HG03457 (cell line): ENCODE data around the gene TFEB.

Experiments used
- ATAC-seq: cut with Tn5 transposase; IDR thresholded peaks from one replicate; pipeline ENCODE4 v1.9.1; 2021; ENCODE audit warnings: moderate number of reproducible peaks; ENCODE audit not compliant: unreplicated experiment

TFEB gene

GRCh38 chr6:41677124-41677921 is 58.1 kb downstream of the TFEB start:
- no peak for ATAC-seq

GRCh38 chr6:41676431-41676830 is 59.0 kb downstream of the TFEB start:
- ATAC-seq = no peak

GRCh38 chr6:41675992-41676391 is 59.4 kb downstream of the TFEB start:
- no peak for ATAC-seq

GRCh38 chr6:41675176-41675775 is 60.1 kb downstream of the TFEB start:
- no peak for ATAC-seq

DNA sequence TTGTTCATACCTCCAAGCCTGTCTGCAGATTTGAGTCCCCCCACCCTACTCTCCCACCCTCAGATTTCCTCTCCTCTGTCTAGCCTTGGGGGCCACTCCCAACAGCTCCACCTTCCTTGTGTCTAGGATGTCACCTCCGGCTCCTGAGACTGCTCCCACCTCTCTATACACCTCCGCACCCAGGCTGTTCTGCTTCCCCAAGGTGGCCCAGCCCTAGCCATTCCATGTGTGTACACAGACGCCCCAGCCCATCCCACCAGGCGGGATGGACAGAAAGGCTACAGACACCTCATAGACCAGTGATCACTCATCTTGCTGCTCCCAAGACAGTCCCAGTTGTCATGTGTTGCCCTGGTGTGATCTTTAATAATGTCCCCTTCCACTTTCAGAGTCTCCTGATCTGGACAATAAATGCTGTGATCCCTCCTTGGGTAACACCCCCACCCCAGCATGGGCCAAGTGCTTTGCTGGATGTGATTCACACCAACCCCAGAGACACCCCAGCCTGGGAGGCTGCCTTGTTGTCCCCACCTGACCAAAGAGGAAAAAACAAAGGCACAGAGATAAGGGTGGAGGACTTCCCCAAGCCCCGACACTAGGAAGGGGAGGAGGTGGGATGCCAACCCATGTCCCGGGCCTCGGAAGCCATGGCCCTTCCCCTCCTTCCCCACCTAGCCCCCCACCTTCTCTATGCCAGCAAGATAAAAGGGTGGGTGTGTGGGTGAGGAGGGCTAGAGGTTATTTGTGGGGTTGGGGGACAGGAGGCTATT is 61.0 kb downstream of the TFEB start:
- ATAC-seq = no peak

DNA sequence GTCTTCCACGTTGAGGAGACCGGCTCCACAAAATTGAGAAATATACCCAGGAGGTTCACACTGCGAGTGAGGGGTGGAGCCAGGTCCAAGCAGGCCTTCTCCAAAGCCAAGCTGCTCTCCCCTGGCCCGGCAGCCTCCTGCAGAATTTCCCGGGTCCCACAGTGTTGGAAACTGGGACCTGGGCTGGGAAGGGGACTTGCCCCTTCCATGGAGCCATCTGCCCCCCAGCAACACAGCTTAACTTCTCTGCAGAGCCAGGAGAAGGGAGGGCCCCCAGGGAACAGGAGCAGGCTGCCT is 61.8 kb downstream of the TFEB start:
- no peak for ATAC-seq

DNA sequence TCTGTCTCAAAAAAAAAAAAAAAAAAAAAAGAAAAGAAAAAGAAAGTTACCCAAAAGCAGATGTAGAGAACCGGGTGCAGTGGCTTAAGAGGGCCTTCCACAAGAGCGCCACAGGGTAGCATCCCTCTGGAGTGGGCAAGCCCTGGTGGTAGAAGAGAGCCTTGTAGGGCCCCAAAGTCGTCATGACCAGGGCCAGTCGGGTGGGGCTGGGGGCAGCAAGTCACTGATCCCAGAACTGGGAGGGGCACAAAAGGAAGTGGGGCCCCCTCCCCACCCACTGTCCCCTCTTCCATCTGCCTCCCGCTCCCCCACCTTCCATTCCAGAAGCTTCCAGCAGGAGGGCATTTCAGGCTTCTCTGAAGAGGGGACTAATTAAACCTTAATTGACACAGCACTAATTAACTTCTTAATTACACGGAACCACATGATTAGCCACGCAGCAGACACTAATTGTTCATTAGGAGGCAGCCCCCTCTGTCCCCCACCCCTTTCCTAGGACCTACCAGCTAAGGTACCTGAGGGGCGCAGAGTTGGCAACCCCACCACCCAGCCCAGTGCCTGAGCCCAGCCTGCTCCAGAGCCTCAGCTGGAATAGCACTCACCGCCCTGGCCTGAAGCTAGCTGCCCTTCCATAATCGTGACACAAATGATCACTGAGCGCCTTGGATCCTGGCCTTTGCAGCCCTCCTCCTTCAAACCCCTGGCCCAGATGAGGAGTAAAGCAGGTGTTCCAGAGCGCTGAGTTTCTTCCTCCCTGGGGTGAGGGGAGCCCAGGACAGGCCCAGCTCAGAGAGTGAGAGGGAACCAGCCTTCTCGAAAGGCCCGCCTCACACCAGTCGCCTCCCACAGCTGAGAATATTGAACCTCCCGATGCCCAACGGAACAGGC is 62.3 kb downstream of the TFEB start:
- no peak for ATAC-seq

- ATAC-seq = no peak
Observed at GRCh38 chr6:41672016-41672415, 63.4 kb downstream of the TFEB start.

GRCh38 chr6:41671376-41671775 is 64.0 kb downstream of the TFEB start:
- no peak for ATAC-seq

DNA sequence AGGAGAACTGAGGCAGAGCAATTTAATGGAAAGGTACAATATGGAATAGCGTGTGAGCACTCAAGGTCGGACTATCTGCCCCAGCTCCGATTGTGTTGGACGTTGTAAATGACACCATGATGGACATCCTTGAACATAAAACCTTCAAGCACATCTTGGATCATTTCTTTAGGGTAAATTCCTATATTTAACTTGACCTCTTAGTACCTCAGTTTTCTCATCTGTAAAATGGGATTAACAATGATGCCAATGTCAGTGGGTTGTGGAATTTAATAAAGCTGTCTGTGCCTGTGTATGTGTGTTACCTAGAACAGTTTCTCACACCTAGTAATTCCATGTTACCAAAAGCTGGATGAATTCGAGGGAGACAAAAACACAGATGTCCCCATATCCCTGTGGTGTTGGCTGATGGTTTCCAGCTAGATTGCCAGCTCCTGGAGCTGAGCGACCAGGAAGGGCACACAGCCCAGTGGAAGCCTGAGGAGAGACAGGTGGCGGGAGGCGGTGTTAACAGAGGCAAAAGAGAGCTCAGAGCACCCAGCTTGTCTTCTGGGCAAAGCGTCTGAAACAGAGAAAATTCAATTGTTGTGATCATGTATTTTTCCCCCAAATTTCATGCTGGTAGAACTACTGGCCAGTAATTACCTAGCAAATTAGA is 64.6 kb downstream of the TFEB start:
- no peak for ATAC-seq

- no peak for ATAC-seq
Observed at GRCh38 chr6:41668968-41669367, 66.4 kb downstream of the TFEB start.

- no peak for ATAC-seq
Observed at GRCh38 chr6:41667195-41667594, 68.2 kb downstream of the TFEB start.

DNA sequence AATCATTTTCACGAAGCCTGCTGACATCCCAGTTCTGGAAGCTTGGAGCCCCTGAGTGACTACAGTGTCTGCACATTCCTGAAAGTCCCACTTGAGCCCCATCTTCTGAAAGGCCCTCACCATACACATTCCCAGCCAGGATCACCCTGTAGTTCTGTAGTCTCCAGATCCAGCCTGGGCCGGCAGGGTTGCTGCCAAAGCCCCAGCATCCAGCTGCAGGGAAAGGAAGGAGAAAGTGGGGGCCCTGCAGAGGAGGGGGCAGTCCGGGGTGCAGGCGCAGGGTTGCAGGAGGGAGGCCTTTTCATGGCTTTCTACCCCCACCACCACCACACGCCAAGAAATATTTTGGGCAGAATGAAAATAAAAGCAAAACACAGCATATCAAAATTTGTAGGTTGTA is 71.1 kb downstream of the TFEB start:
- no peak for ATAC-seq

DNA sequence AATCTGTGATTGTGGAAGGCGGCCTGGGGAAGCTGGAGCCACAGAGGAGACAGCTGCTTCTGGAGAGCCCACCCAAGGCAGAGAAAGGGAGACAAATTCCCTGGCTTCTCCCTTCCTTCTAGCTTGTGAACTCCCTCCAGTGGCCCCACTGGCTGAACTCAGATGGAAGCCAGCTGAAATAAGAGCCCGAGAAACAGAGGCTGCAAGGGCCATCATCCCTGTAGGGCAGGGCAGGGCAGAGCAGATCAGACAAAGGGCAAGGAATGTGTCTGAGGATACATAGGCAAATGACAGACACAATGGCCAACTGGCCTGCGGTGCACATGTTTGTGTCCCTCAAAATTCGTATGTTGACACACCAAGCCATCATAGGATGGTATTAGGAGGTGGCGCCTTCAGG is 71.8 kb downstream of the TFEB start:
- no peak for ATAC-seq

GRCh38 chr6:41659935-41660334 is 75.5 kb downstream of the TFEB start:
- ATAC-seq = no peak

DNA sequence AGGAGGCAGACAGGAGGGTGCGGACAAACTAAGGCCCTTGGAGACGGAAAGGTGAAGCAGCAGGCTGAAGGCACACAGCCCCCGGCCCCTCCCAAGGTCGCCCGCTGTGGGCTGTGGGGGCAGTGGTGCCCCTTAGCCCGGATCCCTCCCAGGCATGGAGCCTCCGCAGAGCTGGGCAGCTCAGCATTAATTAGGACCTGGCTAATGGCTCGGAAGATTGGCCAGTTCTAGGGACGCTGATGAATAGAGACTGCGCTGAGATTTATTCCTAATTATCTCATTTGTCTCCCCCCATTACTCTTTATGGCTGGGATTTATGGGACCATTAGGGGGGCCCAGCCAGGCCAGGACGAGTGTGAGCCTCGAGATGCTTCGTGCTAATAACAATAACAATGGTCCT is 76.8 kb downstream of the TFEB start:
- no peak for ATAC-seq

DNA sequence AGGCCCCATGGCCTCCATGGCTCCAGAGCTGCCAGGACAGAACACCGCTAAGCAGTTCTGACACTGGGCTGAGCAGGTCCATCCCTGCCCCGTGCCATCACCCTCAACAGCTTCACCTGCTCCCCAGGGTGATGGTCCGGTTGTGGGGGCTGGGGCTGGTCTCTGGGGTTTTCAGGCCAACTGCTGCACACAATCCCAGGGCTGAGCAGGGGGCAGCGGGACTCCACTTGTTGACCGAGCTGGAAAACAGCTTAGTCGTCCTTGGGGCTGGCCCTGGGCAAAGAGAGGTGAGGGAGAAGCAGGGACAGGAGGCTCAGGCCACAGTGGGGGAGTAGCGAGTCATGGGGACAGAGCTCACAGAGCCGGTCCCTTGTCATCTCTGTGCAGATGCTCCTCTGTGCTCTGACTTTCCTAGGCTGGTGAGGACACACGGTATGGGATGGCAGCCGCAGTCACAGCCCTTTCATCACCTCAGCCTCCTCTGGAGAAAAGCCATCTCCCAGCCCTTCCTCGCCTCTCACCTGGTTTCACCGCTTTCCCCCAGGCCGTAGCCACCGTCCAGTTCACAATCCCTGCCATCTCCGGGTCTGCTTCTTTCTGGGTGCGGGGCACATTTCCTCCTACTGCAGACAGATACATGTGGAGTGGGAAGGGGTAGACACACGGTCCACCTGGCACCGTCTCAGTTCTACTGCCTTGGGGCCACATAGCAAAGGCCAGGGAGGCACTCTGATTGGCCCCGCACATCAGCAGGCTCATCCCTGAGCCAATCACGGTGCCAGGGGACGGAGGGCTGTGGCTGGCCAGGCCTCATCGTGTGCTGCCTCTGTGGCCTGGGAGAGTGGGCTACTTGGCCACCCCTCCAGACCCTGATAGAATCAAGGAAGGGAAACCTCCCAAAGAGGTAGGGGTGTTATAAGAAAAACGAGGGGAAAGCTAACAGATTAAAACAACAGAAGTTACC is 78.0 kb downstream of the TFEB start:
- ATAC-seq = no peak

GRCh38 chr6:41656002-41656691 is 79.3 kb downstream of the TFEB start:
- ATAC-seq = no peak

DNA sequence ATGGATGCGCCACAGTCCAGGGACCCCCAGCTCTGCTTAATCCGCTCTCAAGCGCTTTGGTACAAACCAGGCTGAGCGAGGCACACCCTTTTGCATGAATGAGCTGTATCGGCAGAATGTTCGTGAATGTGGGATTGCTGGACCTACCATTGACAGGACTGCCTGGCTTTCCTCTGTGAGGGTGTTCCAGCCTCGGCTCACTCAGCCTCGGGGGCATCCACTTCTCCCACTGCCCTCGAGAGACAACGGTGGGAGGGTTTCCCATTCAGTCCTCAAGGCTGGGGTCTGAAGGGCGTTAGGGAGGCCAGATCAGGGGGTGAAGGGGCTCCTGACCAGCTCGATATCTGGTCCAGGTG is 79.8 kb downstream of the TFEB start:
- ATAC-seq = no peak
